ENCODE results near the gene DYRK3.

DYRK3 gene

DNA sequence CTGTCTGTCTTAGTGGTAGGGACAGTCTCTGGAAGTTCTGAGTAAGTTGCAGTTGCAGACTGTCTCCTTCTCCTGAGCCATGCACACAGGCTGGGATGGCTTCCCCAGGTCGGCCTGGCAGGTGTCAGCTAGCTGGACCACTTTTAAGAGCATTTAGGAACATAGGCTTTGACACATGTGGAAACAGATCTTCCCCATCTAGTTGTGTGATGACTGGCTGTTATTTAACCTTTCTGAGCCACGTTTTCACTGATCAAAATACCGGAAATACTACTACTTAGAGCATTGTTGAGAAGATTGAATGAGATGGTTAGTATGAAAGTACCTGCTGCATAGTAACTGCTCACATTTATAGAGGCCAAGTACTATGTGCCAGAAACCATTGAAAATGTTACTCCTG lies 43.2 kb downstream of the DYRK3 start:
- H4K20me1 ChIP-seq (ENCODE audit: insufficient read depth): no peaks in the 10 kb centered on the region
- no peak overlapping the region for H2AFZ ChIP-seq (ENCODE audit: low read depth)
- H3K9ac ChIP-seq: no peak overlapping the region
- no peaks in the 10 kb centered on the region for H3K36me3 ChIP-seq (ENCODE audit: insufficient read depth)
- 0 out of 2 replicates have a peak, but pooled peaks cover 3% of the 10 kb centered on the region for H3K27me3 ChIP-seq (ENCODE audit: insufficient read depth, low read depth)
- no peak overlapping the region for H3K4me3 ChIP-seq (IDR thresholded peaks at IDR 0.05; ENCODE audit: insufficient read depth, low read depth, low read length)
- TF ChIP-seq, protein P1, sequence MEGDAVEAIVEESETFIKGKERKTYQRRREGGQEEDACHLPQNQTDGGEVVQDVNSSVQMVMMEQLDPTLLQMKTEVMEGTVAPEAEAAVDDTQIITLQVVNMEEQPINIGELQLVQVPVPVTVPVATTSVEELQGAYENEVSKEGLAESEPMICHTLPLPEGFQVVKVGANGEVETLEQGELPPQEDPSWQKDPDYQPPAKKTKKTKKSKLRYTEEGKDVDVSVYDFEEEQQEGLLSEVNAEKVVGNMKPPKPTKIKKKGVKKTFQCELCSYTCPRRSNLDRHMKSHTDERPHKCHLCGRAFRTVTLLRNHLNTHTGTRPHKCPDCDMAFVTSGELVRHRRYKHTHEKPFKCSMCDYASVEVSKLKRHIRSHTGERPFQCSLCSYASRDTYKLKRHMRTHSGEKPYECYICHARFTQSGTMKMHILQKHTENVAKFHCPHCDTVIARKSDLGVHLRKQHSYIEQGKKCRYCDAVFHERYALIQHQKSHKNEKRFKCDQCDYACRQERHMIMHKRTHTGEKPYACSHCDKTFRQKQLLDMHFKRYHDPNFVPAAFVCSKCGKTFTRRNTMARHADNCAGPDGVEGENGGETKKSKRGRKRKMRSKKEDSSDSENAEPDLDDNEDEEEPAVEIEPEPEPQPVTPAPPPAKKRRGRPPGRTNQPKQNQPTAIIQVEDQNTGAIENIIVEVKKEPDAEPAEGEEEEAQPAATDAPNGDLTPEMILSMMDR (conservative IDR thresholded peaks at IDR 0.05; ENCODE audit: low read depth, low read length): no peak
- no peak overlapping the region for H3K27ac ChIP-seq
- H3K4me1 ChIP-seq (ENCODE audit: low read depth, poor library complexity, severe bottlenecking): peaks cover 17% of the 10 kb centered on the region
- no peak overlapping the region for H3K4me2 ChIP-seq
- no peaks in the 10 kb centered on the region for H3K79me2 ChIP-seq (ENCODE audit: insufficient read depth, low read depth)

DNA sequence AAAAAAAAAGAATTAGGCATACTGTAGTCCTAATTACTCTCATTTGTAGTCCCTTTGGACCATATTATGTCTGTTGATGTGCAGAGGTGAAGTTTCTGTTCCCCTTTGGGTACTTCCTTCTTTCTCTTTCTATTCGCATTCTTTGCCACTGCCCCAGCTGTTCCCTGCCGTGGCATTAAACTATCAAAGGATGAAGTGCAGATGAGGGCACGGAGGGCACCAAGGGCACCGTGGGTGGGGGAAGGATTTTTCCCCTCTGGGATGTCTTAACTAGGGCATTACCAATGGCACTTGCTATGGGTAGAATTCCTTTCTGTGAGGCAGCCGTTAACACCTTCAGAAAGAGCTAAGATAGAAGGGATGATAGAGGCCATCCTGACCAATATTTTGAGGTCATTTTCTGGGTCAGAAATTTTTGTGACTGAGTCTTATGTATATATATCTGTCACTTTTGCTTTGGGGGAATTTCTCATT lies 44.4 kb downstream of the DYRK3 start:
- Histone ChIP-seq H3K27me3 (ENCODE audit: insufficient read depth, low read depth) (peaks cover 12% of the 10 kb centered on the region; the same call in 1 of the 2 replicates), H3K27ac (no peak overlapping the region), H3K4me1 (ENCODE audit: low read depth, poor library complexity, severe bottlenecking) (peaks cover 24% of the 10 kb centered on the region), H3K79me2 (ENCODE audit: insufficient read depth, low read depth) (no peaks in the 10 kb centered on the region), H2AFZ (ENCODE audit: low read depth) (no peak overlapping the region), H4K20me1 (ENCODE audit: insufficient read depth) (no peaks in the 10 kb centered on the region), H3K9ac (no peak overlapping the region), H3K4me2 (peak overlapping the region; percentile 23; the same call in 1 of the 2 replicates), H3K36me3 (ENCODE audit: insufficient read depth) (no peaks in the 10 kb centered on the region), H3K4me3 (IDR thresholded peaks at IDR 0.05; ENCODE audit: insufficient read depth, low read depth, low read length) (no peak overlapping the region)
- TF ChIP-seq, protein P1 (conservative IDR thresholded peaks at IDR 0.05; ENCODE audit: low read depth, low read length): no peak

DNA sequence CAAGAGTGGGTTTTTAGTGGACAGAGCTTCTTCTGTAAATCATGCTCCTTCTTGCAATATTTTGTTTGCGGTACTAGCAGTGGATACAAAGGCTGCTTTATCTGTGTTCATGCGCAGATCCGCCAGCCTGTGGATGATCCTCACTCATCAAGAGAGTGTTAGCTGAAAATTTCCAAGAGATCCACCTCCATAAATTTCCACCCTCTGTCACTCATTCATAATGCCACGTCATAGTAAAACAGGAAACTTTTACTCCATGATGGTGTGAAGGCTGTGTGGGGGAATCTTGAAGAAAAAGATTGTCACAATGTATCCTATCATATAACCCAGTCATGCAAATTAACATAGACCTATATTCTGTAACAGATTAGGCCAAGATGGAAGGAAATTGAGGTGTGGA lies 44.9 kb downstream of the DYRK3 start:
- Histone ChIP-seq H3K27me3 (ENCODE audit: insufficient read depth, low read depth) (peaks cover 12% of the 10 kb centered on the region; the same call in 1 of the 2 replicates), H3K36me3 (ENCODE audit: insufficient read depth) (no peaks in the 10 kb centered on the region), H3K79me2 (ENCODE audit: insufficient read depth, low read depth) (no peaks in the 10 kb centered on the region), H3K4me3 (IDR thresholded peaks at IDR 0.05; ENCODE audit: insufficient read depth, low read depth, low read length) (no peak overlapping the region), H3K27ac (no peak overlapping the region), H2AFZ (ENCODE audit: low read depth) (no peak overlapping the region), H4K20me1 (ENCODE audit: insufficient read depth) (no peaks in the 10 kb centered on the region), H3K4me2 (peak overlapping the region; percentile 23; the same call in 1 of the 2 replicates), H3K4me1 (ENCODE audit: low read depth, poor library complexity, severe bottlenecking) (peaks cover 24% of the 10 kb centered on the region), H3K9ac (no peak overlapping the region)
- TF ChIP-seq, protein P1 (conservative IDR thresholded peaks at IDR 0.05; ENCODE audit: low read depth, low read length): no peak

DNA sequence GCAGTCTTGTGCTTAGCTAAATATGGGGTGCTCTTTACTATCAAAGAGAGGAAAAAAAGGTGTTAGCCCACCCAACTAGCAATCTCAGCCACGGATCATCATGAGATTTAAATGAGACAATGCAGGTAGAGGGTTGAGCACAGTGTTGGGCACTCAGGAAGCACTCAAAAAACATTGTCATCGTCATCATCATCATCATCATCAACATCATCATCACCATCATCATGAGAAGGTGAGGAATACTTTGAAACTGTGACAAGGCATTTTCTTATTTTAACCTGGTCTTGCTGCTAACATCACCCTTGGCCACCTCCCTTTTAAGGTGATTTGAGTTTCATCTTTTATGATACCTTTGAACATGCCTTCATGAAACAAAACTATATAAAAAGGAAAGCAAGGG lies 46.0 kb downstream of the DYRK3 start:
- Histone ChIP-seq H3K36me3 (ENCODE audit: insufficient read depth) (no peaks in the 10 kb centered on the region), H3K27ac (no peak overlapping the region), H3K4me3 (IDR thresholded peaks at IDR 0.05; ENCODE audit: insufficient read depth, low read depth, low read length) (no peak overlapping the region), H3K9ac (no peak overlapping the region), H3K79me2 (ENCODE audit: insufficient read depth, low read depth) (no peaks in the 10 kb centered on the region; the same call in 1 of the 2 replicates), H4K20me1 (ENCODE audit: insufficient read depth) (no peaks in the 10 kb centered on the region), H3K4me2 (no peak overlapping the region), H3K4me1 (ENCODE audit: low read depth, poor library complexity, severe bottlenecking) (peaks cover 26% of the 10 kb centered on the region), H2AFZ (ENCODE audit: low read depth) (no peak overlapping the region), H3K27me3 (ENCODE audit: insufficient read depth, low read depth) (peaks cover 15% of the 10 kb centered on the region; the same call in 1 of the 2 replicates)
- TF ChIP-seq, protein P1 (conservative IDR thresholded peaks at IDR 0.05; ENCODE audit: low read depth, low read length): no peak
